MV-4-11 (cell line): ENCODE measurements around the gene BMPR1B.
A peak's percentile ranks its signal among the peaks of the same experiment; 100 is the strongest.

Source experiments
- DNase-seq: peaks from one replicate; lab custom pipeline; 2025; lab: John Stamatoyannopoulos, UW

BMPR1B gene

GRCh38 chr4:95188701-95189370, 431.1 kb downstream of the BMPR1B start:
- DNase-seq, result no peak

- no peak for DNase-seq
Measured at GRCh38 chr4:95190751-95191436, 433.1 kb downstream of the BMPR1B start.

- no peak for DNase-seq
Measured at GRCh38 chr4:95191537-95191936, 433.8 kb downstream of the BMPR1B start.

- DNase-seq, result no peak
Measured at GRCh38 chr4:95193391-95194224, 435.9 kb downstream of the BMPR1B start.

DNA sequence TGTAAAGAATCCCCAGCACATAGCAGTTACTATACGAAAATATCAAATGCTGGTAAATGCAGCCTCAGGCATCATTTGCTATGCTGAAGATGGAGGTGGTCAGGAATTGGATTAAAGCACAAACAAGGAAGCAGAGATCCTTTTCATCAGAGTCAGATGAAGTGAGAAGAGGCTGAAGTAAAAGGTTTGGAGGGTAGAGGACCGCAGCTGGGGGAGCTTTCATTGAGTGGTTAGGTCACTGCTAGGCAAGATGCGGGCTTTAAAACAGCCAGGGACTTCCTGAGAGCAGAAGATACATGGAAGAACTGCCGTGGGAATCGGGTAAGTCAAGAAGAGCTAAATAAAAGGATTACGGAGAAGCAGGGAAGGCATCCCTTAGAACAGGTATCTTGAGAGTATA, 439.6 kb downstream of the BMPR1B start:
- no peak for DNase-seq

- DNase-seq, result peak; percentile 22
Measured at GRCh38 chr4:95198961-95199360, 441.2 kb downstream of the BMPR1B start.

DNA sequence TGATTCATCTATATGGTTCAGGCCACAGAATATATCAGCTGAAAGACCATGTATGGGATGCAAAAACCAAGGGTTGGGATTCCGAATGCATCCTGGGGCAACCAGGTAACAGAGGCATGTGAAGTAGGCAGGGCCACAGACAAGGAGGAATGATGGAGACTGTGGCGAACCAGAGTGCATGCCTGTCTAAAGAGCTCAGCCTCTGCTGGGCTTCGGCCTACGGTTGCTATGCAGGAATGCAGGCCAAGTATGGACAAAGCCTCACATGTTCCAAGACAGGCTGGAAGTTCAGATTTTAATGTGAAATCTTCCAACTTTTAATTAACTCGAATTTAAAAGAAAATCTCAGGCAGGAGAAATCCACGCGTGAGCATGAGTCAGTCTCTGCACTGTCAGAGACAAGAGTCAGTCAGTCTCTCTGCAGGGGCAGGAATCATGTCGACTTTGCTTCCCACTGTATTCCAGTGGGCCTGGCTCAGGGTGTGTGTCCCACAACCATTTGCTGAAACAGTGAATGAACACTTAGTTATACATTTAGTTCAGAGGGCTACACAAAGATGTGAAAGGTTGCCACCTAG, 446.6 kb downstream of the BMPR1B start:
- no peak for DNase-seq

GRCh38 chr4:95204873-95205272, 447.1 kb downstream of the BMPR1B start:
- DNase-seq, result no peak
